Esophagus squamous epithelium (tissue), 5 donors: ENCODE results near the gene APOO. TPM values are rescaled to one million over a fixed set of nuclear protein-coding genes. Genes with fewer than 3 reads are reported as not detected.

Experiments
- DNase-seq: peaks from one replicate; lab custom pipeline; 2025; lab: John Stamatoyannopoulos, UW
- H3K27ac ChIP-seq, 4 donors: fragments of 200-600 bp; sonication (generic); one replicate each; pipeline ENCODE4 v1.5.1; 2016 to 2019; ENCODE audit warnings: mild to moderate bottlenecking in 1 of 4
- H3K27me3 ChIP-seq, 4 donors: fragments of 200-600 bp; sonication (generic); 1 replicate in 3 of 4; 2 replicates in 1 of 4; pipeline versions ENCODE4 v1.5.1 to v1.6.0; 2017 to 2021; ENCODE audit warnings: antibody characterized with exemption in 1 of 4
- H3K36me3 ChIP-seq, 3 donors: fragments of 200-600 bp; sonication (generic); one replicate each; pipeline ENCODE4 v1.5.1; 2016 to 2019
- H3K4me1 ChIP-seq, 3 donors: fragments of 200-600 bp; sonication (generic); one replicate each; pipeline ENCODE4 v1.5.1; 2017 to 2019
- H3K4me3 ChIP-seq, 4 donors: fragments of 200-600 bp; sonication (generic); 1 replicate in 3 of 4; 2 replicates in 1 of 4; pipeline ENCODE4 v1.5.1; 2016 to 2019; ENCODE audit warnings: mild to moderate bottlenecking in 2 of 4, moderate library complexity in 1 of 4
- H3K9me3 ChIP-seq, 3 donors: fragments of 200-600 bp; sonication (generic); one replicate each; pipeline ENCODE4 v1.5.1; 2016 to 2019
- CTCF ChIP-seq, 6 experiments: fragments of 450-650 bp in 4 of 6; fragments of 200-600 bp in 2 of 6; sonication (generic) in 2 of 6; IDR thresholded peaks; one replicate each; pipeline ENCODE4 v1.5.1; 2016 to 2019; ENCODE audit warnings: antibody characterized with exemption in 6 of 6, mild to moderate bottlenecking in 4 of 6, moderate library complexity in 4 of 6
- POLR2A ChIP-seq, 4 donors: fragments of 450-650 bp; IDR thresholded peaks; one replicate each; pipeline ENCODE4 v1.6.1; 2017; ENCODE audit warnings: antibody characterized with exemption in 4 of 4, mild to moderate bottlenecking in 4 of 4, moderate library complexity in 3 of 4
- WGBS, 2 donors: methylation state at CpG; one replicate each; pipeline ENCODE4 v1.1.5; 2018; 5-methylcytosine and 5-hydroxymethylcytosine counted together
- intact Hi-C: fragments of 100-400 bp; cut with DNase I; formaldehyde crosslinking; loops from one replicate; pipeline ENCODE4 v1.15.0; 2022
- total RNA-seq, 4 donors: library from RNA; depleted of rRNA; stranded (reverse); fragments of >200 nt; gene quantifications; one replicate each; pipeline ENCODE4 v1.1.0, GENCODE V29; 2016
- donor health status: DM: yes; HTN: yes; CAD: no.

Gene APOO
- total RNA-seq, 4 donors from 2014 or later = 10.5 to 25.1 (median 13.7) TPM

GRCh38 chrX:23936180-23936579 is 28.4 kb upstream of the APOO start:
- H3K36me3 ChIP-seq = no peaks in the 10 kb centered on the region
- 20 to 53% methylated on average over 1 of the region's 1 CpG for WGBS, 2 donors

GRCh38 chrX:23935106-23935505 is 27.4 kb upstream of the APOO start:
- Histone ChIP-seq H3K4me3 (no peak overlapping the region), H3K27me3 (peaks cover 0 to 2% (median 0%) of the 10 kb centered on the region in 4 donors), H3K9me3 (no peaks in the 10 kb centered on the region), H3K27ac (no peak overlapping the region), H3K4me1 (no peaks in the 10 kb centered on the region), H3K36me3 (no peaks in the 10 kb centered on the region)
- DNase-seq = no peak
- TF ChIP-seq CTCF (IDR thresholded peaks at IDR 0.05) = no peak
- no peak for TF ChIP-seq POLR2A (IDR thresholded peaks at IDR 0.05)
- WGBS, 2 donors = 84 to 90% methylated on average over 3 to 11 of the region's 11 CpGs
- intact Hi-C loops = no loop called here

More at GRCh38 chrX:23936180-23936579, 28.4 kb upstream of the APOO start:
- no peak overlapping the region for H3K4me3 ChIP-seq
- peaks cover 0 to 2% (median 0%) of the 10 kb centered on the region in 4 donors for H3K27me3 ChIP-seq
- intact Hi-C loops = no loop called here
- no peak for DNase-seq
- TF ChIP-seq POLR2A (IDR thresholded peaks at IDR 0.05) = no peak
- TF ChIP-seq CTCF (IDR thresholded peaks at IDR 0.05) = no peak
- H3K4me1 ChIP-seq = no peaks in the 10 kb centered on the region
- no peaks in the 10 kb centered on the region for H3K9me3 ChIP-seq
- H3K27ac ChIP-seq = no peak overlapping the region

GRCh38 chrX:23932046-23932445 is 24.3 kb upstream of the APOO start:
- no peak for TF ChIP-seq CTCF (IDR thresholded peaks at IDR 0.05)
- no peak for TF ChIP-seq POLR2A (IDR thresholded peaks at IDR 0.05)
- no peaks in the 10 kb centered on the region for H3K36me3 ChIP-seq
- H3K9me3 ChIP-seq = no peaks in the 10 kb centered on the region
- DNase-seq = no peak
- WGBS, 2 donors = 16 to 71% methylated on average over 1 of the region's 1 CpG
- H3K4me3 ChIP-seq = no peak overlapping the region
- H3K27ac ChIP-seq = no peak overlapping the region
- peaks cover 0 to 2% (median 0%) of the 10 kb centered on the region in 4 donors for H3K27me3 ChIP-seq
- intact Hi-C loops = no loop called here
- no peaks in the 10 kb centered on the region for H3K4me1 ChIP-seq

GRCh38 chrX:23930894-23931604 is 23.3 kb upstream of the APOO start:
- Histone ChIP-seq H3K4me1 (no peaks in the 10 kb centered on the region), H3K9me3 (no peaks in the 10 kb centered on the region), H3K36me3 (no peaks in the 10 kb centered on the region), H3K4me3 (no peak overlapping the region), H3K27ac (no peak overlapping the region), H3K27me3 (peaks cover 0 to 2% (median 0%) of the 10 kb centered on the region in 4 donors)
- TF ChIP-seq POLR2A (IDR thresholded peaks at IDR 0.05) (no peak), CTCF (IDR thresholded peaks at IDR 0.05) (no peak)
- intact Hi-C loops = no loop called here
- no peak for DNase-seq
- WGBS, 2 donors = 26% methylated on average over 2 of the region's 2 CpGs

GRCh38 chrX:23926015-23926414 is 18.3 kb upstream of the APOO start:
- no peak overlapping the region for H3K4me3 ChIP-seq
- DNase-seq = no peak

More at GRCh38 chrX:23926015-23926414, 18.3 kb upstream of the APOO start:
- H3K36me3 ChIP-seq = no peaks in the 10 kb centered on the region
- TF ChIP-seq CTCF (IDR thresholded peaks at IDR 0.05) = no peak
- TF ChIP-seq POLR2A (IDR thresholded peaks at IDR 0.05) = no peak
- H3K27ac ChIP-seq = no peak overlapping the region
- no peaks in the 10 kb centered on the region for H3K4me1 ChIP-seq
- WGBS, 2 donors = 80 to 95% methylated on average over 4 of the region's 4 CpGs
- no peaks in the 10 kb centered on the region for H3K9me3 ChIP-seq
- intact Hi-C loops = no loop called here
- H3K27me3 ChIP-seq = no peaks in the 10 kb centered on the region
